ENCODE results near the gene NEAT1.

The NEAT1 gene

GRCh38 chr11:65422633-65423515, at the start of gene NEAT1:
Gene NEAT1 (plus strand): TSS chr11:65422798.
- ChIA-PET POLR2A (interaction anchor here (0.6 to 14.7 kb wide), 34 partner anchors 8 to 1895 kb away, joined by 3 to 620 read pairs (median 4); partner anchors contain the start of genes DPF2, EHBP1L1, FAM89B and FRMD8), CTCF (interaction anchor here (1.3 kb wide), 1 partner anchor 57 kb away, joined by 3 read pairs; no protein-coding TSS in a partner anchor)

GRCh38 chr11:65373839-65374580, 48.6 kb upstream of the NEAT1 start:
- POLR2A ChIA-PET = interaction anchor here (2.3 kb wide), 1 partner anchor 125 kb away, joined by 8 read pairs; the partner anchor contains the start of gene MALAT1
- no peak for DNase-seq (ENCODE audit: extremely low spot score)
- CTCF ChIA-PET = interaction anchor here (0.8 to 2.1 kb wide), 4 partner anchors 42 to 166 kb away, joined by 3 to 10 read pairs (median 5); no protein-coding TSS in a partner anchor
- TF ChIP-seq CTCF (IDR thresholded peaks at IDR 0.05; ENCODE audit: control extremely low read depth, extremely low read depth, low read depth, missing control alignments) = no peak

More at GRCh38 chr11:65422633-65423515, at the start of gene NEAT1:
- TF ChIP-seq CTCF (IDR thresholded peaks at IDR 0.05; ENCODE audit: control extremely low read depth, extremely low read depth, low read depth, missing control alignments) = no peak
- peak; percentile 80 for DNase-seq (ENCODE audit: extremely low spot score)

- POLR2A ChIA-PET = interaction anchor here (2.3 kb wide), 1 partner anchor 124 kb away, joined by 8 read pairs; the partner anchor contains the start of gene MALAT1
- no peak for TF ChIP-seq CTCF (IDR thresholded peaks at IDR 0.05; ENCODE audit: control extremely low read depth, extremely low read depth, low read depth, missing control alignments)
- CTCF ChIA-PET = interaction anchor here (0.8 to 2.1 kb wide), 4 partner anchors 9 to 165 kb away, joined by 3 to 10 read pairs (median 5); no protein-coding TSS in a partner anchor
- no peak for DNase-seq (ENCODE audit: extremely low spot score)
These were observed 47.6 kb upstream of the NEAT1 start for GRCh38 chr11:65375012-65375411.

GRCh38 chr11:65376138-65376713, 46.4 kb upstream of the NEAT1 start:
- TF ChIP-seq CTCF (IDR thresholded peaks at IDR 0.05; ENCODE audit: control extremely low read depth, extremely low read depth, low read depth, missing control alignments) = no peak
- ChIA-PET CTCF (interaction anchor here (0.8 to 1.4 kb wide), 3 partner anchors 9 to 136 kb away, joined by 3 read pairs; no protein-coding TSS in a partner anchor), POLR2A (interaction anchor here (0.6 to 2.3 kb wide), 4 partner anchors 68 to 132 kb away, joined by 4 to 8 read pairs (median 6); partner anchors contain the start of gene MALAT1)
- DNase-seq (ENCODE audit: extremely low spot score) = no peak

GRCh38 chr11:65377036-65377435, 45.6 kb upstream of the NEAT1 start:
- no peak for DNase-seq (ENCODE audit: extremely low spot score)
- CTCF ChIA-PET = no interaction called here
- TF ChIP-seq CTCF (IDR thresholded peaks at IDR 0.05; ENCODE audit: control extremely low read depth, extremely low read depth, low read depth, missing control alignments) = no peak
- POLR2A ChIA-PET = no interaction called here

Measured in GM10248 (cell line).